Endothelial cell (in vitro differentiated cells): ENCODE results near the gene ANKRD30B. TPM values are rescaled to one million over a fixed set of nuclear protein-coding genes. Genes with fewer than 3 reads are reported as not detected.
"Not testable (repeated sequence)": the region's sequence is repeated elsewhere in the genome, so short reads cannot be mapped to it uniquely, and the experiment has no call there.

Experiments
- DNase-seq: peaks from one replicate; pipeline ENCODE4 v3.0.0; 2021; ENCODE audit warnings: low spot score
- H3K27ac Mint-ChIP-seq: one replicate; pipeline ENCODE4 v1.8.0; 2021; ENCODE audit warnings: mixed read lengths, inconsistent platforms; ENCODE audit not compliant: unreplicated experiment
- H3K27me3 Mint-ChIP-seq: one replicate; pipeline ENCODE4 v1.8.0; 2021; ENCODE audit warnings: mild to moderate bottlenecking, moderate library complexity, mixed read lengths, inconsistent platforms; ENCODE audit not compliant: unreplicated experiment
- H3K36me3 Mint-ChIP-seq: one replicate; pipeline ENCODE4 v1.8.0; 2021; ENCODE audit warnings: mild to moderate bottlenecking, low read depth, mixed read lengths, inconsistent platforms; ENCODE audit not compliant: unreplicated experiment
- H3K4me1 Mint-ChIP-seq: one replicate; pipeline ENCODE4 v1.8.0; 2021; ENCODE audit warnings: mild to moderate bottlenecking, mixed read lengths, inconsistent platforms; ENCODE audit not compliant: unreplicated experiment
- H3K4me3 Mint-ChIP-seq: one replicate; pipeline ENCODE4 v1.8.0; 2021; ENCODE audit warnings: mild to moderate bottlenecking, mixed read lengths, inconsistent platforms; ENCODE audit not compliant: unreplicated experiment
- H3K9me3 Mint-ChIP-seq: one replicate; pipeline ENCODE4 v1.8.0; 2021; ENCODE audit warnings: mixed read lengths, inconsistent platforms; ENCODE audit not compliant: unreplicated experiment
- CTCF ChIP-seq: fragments of 200-600 bp; sonication (generic); IDR thresholded peaks from one replicate; pipeline ENCODE4 v1.5.0; 2021; ENCODE audit warnings: antibody characterized with exemption; ENCODE audit not compliant: unreplicated experiment
- total RNA-seq: library from RNA; stranded (reverse); fragmentation: NEBNext Ultra II Directional; extraction: Animal tissue kit (Norgen Biotek cat#: 25700); gene quantifications from one replicate; pipeline ENCODE4 v1.2.1, GENCODE V29; 2021; ENCODE audit not compliant: unreplicated experiment

ANKRD30B gene
- total RNA-seq, 1 donor from 2014 or later, result not detected

- Mint-ChIP-seq H3K27me3 (no peaks in the 10 kb centered on the region), H3K27ac (no peak overlapping the region), H3K9me3 (no peaks in the 10 kb centered on the region), H3K36me3 (no peaks in the 10 kb centered on the region), H3K4me1 (no peaks in the 10 kb centered on the region), H3K4me3 (no peak overlapping the region)
- no peak for DNase-seq
- TF ChIP-seq CTCF, result no peak
These were observed 33.7 kb downstream of the ANKRD30B start for GRCh38 chr18:14781671-14782070.

- Mint-ChIP-seq H3K4me3 (no peak overlapping the region), H3K4me1 (no peaks in the 10 kb centered on the region), H3K9me3 (no peaks in the 10 kb centered on the region), H3K36me3 (no peaks in the 10 kb centered on the region), H3K27me3 (no peaks in the 10 kb centered on the region), H3K27ac (no peak overlapping the region)
- no peak for TF ChIP-seq CTCF
- no peak for DNase-seq
These were observed 36.2 kb downstream of the ANKRD30B start for GRCh38 chr18:14784133-14784532.

- H3K27me3 Mint-ChIP-seq, DNase-seq, H3K4me1 Mint-ChIP-seq, H3K4me3 Mint-ChIP-seq, H3K9me3 Mint-ChIP-seq, H3K36me3 Mint-ChIP-seq, H3K27ac Mint-ChIP-seq: not testable (repeated sequence)
These were observed 48.9 kb downstream of the ANKRD30B start for GRCh38 chr18:14796876-14797275.

- not testable (repeated sequence) for H3K27me3 Mint-ChIP-seq, H3K4me1 Mint-ChIP-seq, H3K27ac Mint-ChIP-seq, H3K9me3 Mint-ChIP-seq, H3K4me3 Mint-ChIP-seq, DNase-seq, H3K36me3 Mint-ChIP-seq
These were observed 50.2 kb downstream of the ANKRD30B start for GRCh38 chr18:14797969-14798764.

- not testable (repeated sequence) for H3K4me3 Mint-ChIP-seq, H3K9me3 Mint-ChIP-seq, H3K27ac Mint-ChIP-seq, H3K4me1 Mint-ChIP-seq, DNase-seq, H3K36me3 Mint-ChIP-seq, H3K27me3 Mint-ChIP-seq
These were observed 63.1 kb downstream of the ANKRD30B start for GRCh38 chr18:14811081-14811480.

GRCh38 chr18:14826972-14827632, 79.1 kb downstream of the ANKRD30B start:
- not testable (repeated sequence) for H3K36me3 Mint-ChIP-seq, H3K9me3 Mint-ChIP-seq, DNase-seq, H3K27ac Mint-ChIP-seq, H3K27me3 Mint-ChIP-seq, H3K4me3 Mint-ChIP-seq, H3K4me1 Mint-ChIP-seq

- not testable (repeated sequence) for H3K4me3 Mint-ChIP-seq
These were observed 93.6 kb downstream of the ANKRD30B start for GRCh38 chr18:14841607-14842006.

GRCh38 chr18:14851533-14851932, 103.6 kb downstream of the ANKRD30B start:
- not testable (repeated sequence) for H3K36me3 Mint-ChIP-seq, H3K27ac Mint-ChIP-seq, DNase-seq, H3K9me3 Mint-ChIP-seq, H3K4me3 Mint-ChIP-seq, H3K4me1 Mint-ChIP-seq, H3K27me3 Mint-ChIP-seq

More at GRCh38 chr18:14841607-14842006, 93.6 kb downstream of the ANKRD30B start:
- DNase-seq, H3K9me3 Mint-ChIP-seq, H3K36me3 Mint-ChIP-seq, H3K4me1 Mint-ChIP-seq, H3K27ac Mint-ChIP-seq, H3K27me3 Mint-ChIP-seq: not testable (repeated sequence)

- H3K9me3 Mint-ChIP-seq, H3K27ac Mint-ChIP-seq, H3K27me3 Mint-ChIP-seq, H3K36me3 Mint-ChIP-seq, H3K4me3 Mint-ChIP-seq, DNase-seq, H3K4me1 Mint-ChIP-seq: not testable (repeated sequence)
These were observed 107.7 kb downstream of the ANKRD30B start for GRCh38 chr18:14855634-14856033.

- DNase-seq, H3K27ac Mint-ChIP-seq, H3K4me3 Mint-ChIP-seq, H3K4me1 Mint-ChIP-seq, H3K36me3 Mint-ChIP-seq, H3K9me3 Mint-ChIP-seq, H3K27me3 Mint-ChIP-seq: not testable (repeated sequence)
These were observed 108.3 kb downstream of the ANKRD30B start for GRCh38 chr18:14856256-14856655.
